ENCODE data around the gene TSGA10.
"Not testable (repeated sequence)": the region's sequence is repeated elsewhere in the genome, so short reads cannot be mapped to it uniquely, and the experiment has no call there.

The TSGA10 gene

DNA sequence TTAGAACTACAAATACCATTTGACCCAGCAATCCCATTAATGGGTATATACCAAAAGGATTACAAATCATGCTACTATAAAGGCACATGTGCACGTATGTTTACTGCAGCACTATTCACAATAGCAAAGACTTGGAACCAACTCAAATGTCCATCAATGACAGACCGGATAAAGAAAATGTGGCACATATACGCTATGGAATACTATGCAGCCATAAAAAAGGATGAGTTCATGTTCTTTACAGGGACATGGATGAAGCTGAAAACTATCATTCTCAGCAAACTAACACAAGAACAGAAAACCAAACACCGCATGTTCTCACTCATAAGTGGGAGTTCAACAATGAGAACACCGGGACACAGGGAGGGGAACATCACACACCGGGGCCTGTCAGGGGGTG, 105.6 kb downstream of the TSGA10 start:
- H2AFZ ChIP-seq (ENCODE audit: insufficient read depth, low read length, poor library complexity); H3K18ac ChIP-seq (ENCODE audit: low read length); H3K79me1 ChIP-seq (ENCODE audit: low read length); DNase-seq; H2BK5ac ChIP-seq (ENCODE audit: low read depth, low read length, poor library complexity); H3K9me3 ChIP-seq (ENCODE audit: insufficient read depth, low read depth, low read length); H3K4me2 ChIP-seq (ENCODE audit: low read length); H4K12ac ChIP-seq (ENCODE audit: low read depth, low read length); H2AK5ac ChIP-seq (ENCODE audit: low read length); H2BK12ac ChIP-seq (ENCODE audit: low read length); H3K36me3 ChIP-seq (ENCODE audit: control insufficient read depth in 1 of 2, insufficient read depth in 2 of 2, low read length in 2 of 2); H3K27ac ChIP-seq (ENCODE audit: low read depth, low read length); H3K79me2 ChIP-seq (ENCODE audit: control insufficient read depth, insufficient read depth, low read length, poor library complexity); H3K27me3 ChIP-seq (ENCODE audit: insufficient read depth, low read length); H3K9ac ChIP-seq (ENCODE audit: low read length); H3K4me1 ChIP-seq (ENCODE audit: control insufficient read depth in 1 of 2, insufficient read depth in 2 of 2, low read length in 2 of 2); H2BK120ac ChIP-seq (ENCODE audit: insufficient read depth, low read length, poor library complexity); H3K14ac ChIP-seq (ENCODE audit: low read length); H4K8ac ChIP-seq (ENCODE audit: low read depth, low read length); H4K91ac ChIP-seq (ENCODE audit: low read depth, low read length); H3K4ac ChIP-seq (ENCODE audit: low read depth, low read length); H3K23ac ChIP-seq (ENCODE audit: low read length); H3K4me3 ChIP-seq (ENCODE audit: low read depth, low read length): not testable (repeated sequence)
- no CpG with 5 or more reads among the region's 6 CpGs for WGBS (ENCODE audit: extremely low coverage, insufficient coverage, insufficient read length)

DNA sequence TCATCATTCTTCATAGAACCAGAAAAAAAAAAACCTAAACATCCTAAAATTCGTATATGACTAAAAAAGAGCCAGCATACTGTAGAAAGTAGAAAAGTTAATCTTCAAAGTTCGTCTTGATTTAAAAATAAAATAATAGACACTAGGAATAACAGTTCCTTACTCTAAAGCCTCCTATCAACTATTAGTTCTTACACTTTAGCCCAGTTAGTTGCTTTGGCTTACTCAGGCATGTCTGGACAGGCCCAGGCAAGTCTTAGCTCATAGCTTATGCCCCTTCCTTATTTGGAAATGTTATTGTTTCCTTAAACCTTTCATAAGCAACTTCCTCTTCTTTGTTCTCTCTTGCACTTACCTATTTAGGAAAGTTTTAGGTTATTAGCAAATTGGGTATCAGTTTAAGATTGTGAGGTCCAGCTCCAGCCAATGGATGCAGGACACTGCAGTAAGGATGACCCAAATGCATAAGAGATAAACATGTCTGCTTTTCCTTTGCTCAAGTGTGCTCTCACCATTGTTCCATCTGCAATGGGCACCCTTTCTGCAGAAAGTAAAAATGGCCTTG, 113.9 kb downstream of the TSGA10 start:
- H2AK5ac ChIP-seq (ENCODE audit: low read length); H3K4me2 ChIP-seq (ENCODE audit: low read length); H3K27ac ChIP-seq (ENCODE audit: low read depth, low read length); H2BK12ac ChIP-seq (ENCODE audit: low read length); DNase-seq; H2BK5ac ChIP-seq (ENCODE audit: low read depth, low read length, poor library complexity); H3K36me3 ChIP-seq (ENCODE audit: control insufficient read depth in 1 of 2, insufficient read depth in 2 of 2, low read length in 2 of 2); H4K8ac ChIP-seq (ENCODE audit: low read depth, low read length); H2AFZ ChIP-seq (ENCODE audit: insufficient read depth, low read length, poor library complexity); H3K4me1 ChIP-seq (ENCODE audit: control insufficient read depth in 1 of 2, insufficient read depth in 2 of 2, low read length in 2 of 2); H3K9me3 ChIP-seq (ENCODE audit: insufficient read depth, low read depth, low read length); H3K4me3 ChIP-seq (ENCODE audit: low read depth, low read length); H4K91ac ChIP-seq (ENCODE audit: low read depth, low read length); H3K14ac ChIP-seq (ENCODE audit: low read length); H3K9ac ChIP-seq (ENCODE audit: low read length); H3K27me3 ChIP-seq (ENCODE audit: insufficient read depth, low read length); H3K18ac ChIP-seq (ENCODE audit: low read length); H3K79me2 ChIP-seq (ENCODE audit: control insufficient read depth, insufficient read depth, low read length, poor library complexity); H4K12ac ChIP-seq (ENCODE audit: low read depth, low read length); H3K23ac ChIP-seq (ENCODE audit: low read length); H3K79me1 ChIP-seq (ENCODE audit: low read length); H2BK120ac ChIP-seq (ENCODE audit: insufficient read depth, low read length, poor library complexity); H3K4ac ChIP-seq (ENCODE audit: low read depth, low read length): not testable (repeated sequence)
- no CpG with 5 or more reads among the region's 2 CpGs for WGBS (ENCODE audit: extremely low coverage, insufficient coverage, insufficient read length)

DNA sequence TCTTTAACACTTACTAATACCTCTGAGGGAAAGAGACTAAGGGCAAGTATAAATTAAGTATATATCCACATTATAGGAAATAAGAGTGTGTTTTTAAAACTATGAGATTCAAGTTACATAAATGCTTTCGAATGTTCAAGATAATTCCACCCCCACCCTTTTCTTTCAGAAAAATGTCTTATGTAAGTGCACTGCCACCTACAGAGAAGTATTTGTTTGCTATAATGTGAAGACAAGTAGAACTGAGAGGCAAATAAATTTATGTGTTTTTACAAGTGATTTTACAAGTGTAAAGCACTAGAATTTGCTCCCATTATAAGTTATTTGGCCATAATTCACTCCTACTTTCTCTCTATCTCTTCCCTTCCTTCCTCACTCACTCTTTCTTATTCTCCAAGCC, 118.8 kb downstream of the TSGA10 start:
- H2AFZ ChIP-seq (ENCODE audit: insufficient read depth, low read length, poor library complexity), result no peak overlapping the region
- H2BK12ac ChIP-seq (ENCODE audit: low read length), result no peak overlapping the region
- no peaks in the 10 kb centered on the region for H3K4me1 ChIP-seq (ENCODE audit: control insufficient read depth in 1 of 2, insufficient read depth in 2 of 2, low read length in 2 of 2)
- no peak overlapping the region for H2BK120ac ChIP-seq (ENCODE audit: insufficient read depth, low read length, poor library complexity)
- no peak overlapping the region for H4K12ac ChIP-seq (ENCODE audit: low read depth, low read length)
- no peak overlapping the region for H3K18ac ChIP-seq (ENCODE audit: low read length)
- no peak overlapping the region for H4K91ac ChIP-seq (ENCODE audit: low read depth, low read length)
- H3K4ac ChIP-seq (ENCODE audit: low read depth, low read length), result no peak overlapping the region
- H3K79me1 ChIP-seq (ENCODE audit: low read length), result no peaks in the 10 kb centered on the region
- H2AK5ac ChIP-seq (ENCODE audit: low read length), result no peak overlapping the region
- no peak overlapping the region for H4K8ac ChIP-seq (ENCODE audit: low read depth, low read length)
- no peak overlapping the region for H3K4me3 ChIP-seq (ENCODE audit: low read depth, low read length)
- no peak for DNase-seq
- H3K9ac ChIP-seq (ENCODE audit: low read length), result no peak overlapping the region
- H3K27ac ChIP-seq (ENCODE audit: low read depth, low read length), result no peak overlapping the region
- no peaks in the 10 kb centered on the region for H3K27me3 ChIP-seq (ENCODE audit: insufficient read depth, low read length)
- H3K14ac ChIP-seq (ENCODE audit: low read length), result no peak overlapping the region
- no CpG with 5 or more reads among the region's 1 CpG for WGBS (ENCODE audit: extremely low coverage, insufficient coverage, insufficient read length)
- H3K36me3 ChIP-seq (ENCODE audit: control insufficient read depth in 1 of 2, insufficient read depth in 2 of 2, low read length in 2 of 2), result no peaks in the 10 kb centered on the region
- H3K79me2 ChIP-seq (ENCODE audit: control insufficient read depth, insufficient read depth, low read length, poor library complexity), result no peaks in the 10 kb centered on the region
- no peaks in the 10 kb centered on the region for H3K9me3 ChIP-seq (ENCODE audit: insufficient read depth, low read depth, low read length)
- no peak overlapping the region for H2BK5ac ChIP-seq (ENCODE audit: low read depth, low read length, poor library complexity)
- H3K23ac ChIP-seq (ENCODE audit: low read length), result no peak overlapping the region
- no peak overlapping the region for H3K4me2 ChIP-seq (ENCODE audit: low read length)

GRCh38 chr2:99032786-99033185, 122.0 kb downstream of the TSGA10 start:
- Histone ChIP-seq H3K4me1 (ENCODE audit: control insufficient read depth in 1 of 2, insufficient read depth in 2 of 2, low read length in 2 of 2) (no peaks in the 10 kb centered on the region), H3K23ac (ENCODE audit: low read length) (no peak overlapping the region), H4K8ac (ENCODE audit: low read depth, low read length) (no peak overlapping the region), H3K9me3 (ENCODE audit: insufficient read depth, low read depth, low read length) (no peaks in the 10 kb centered on the region), H3K4me2 (ENCODE audit: low read length) (no peak overlapping the region), H3K18ac (ENCODE audit: low read length) (no peak overlapping the region), H3K79me2 (ENCODE audit: control insufficient read depth, insufficient read depth, low read length, poor library complexity) (no peaks in the 10 kb centered on the region), H3K9ac (ENCODE audit: low read length) (no peak overlapping the region), H4K12ac (ENCODE audit: low read depth, low read length) (no peak overlapping the region), H2BK12ac (ENCODE audit: low read length) (no peak overlapping the region), H3K4me3 (ENCODE audit: low read depth, low read length) (no peak overlapping the region), H2AFZ (ENCODE audit: insufficient read depth, low read length, poor library complexity) (no peak overlapping the region), H3K14ac (ENCODE audit: low read length) (no peak overlapping the region), H3K36me3 (ENCODE audit: control insufficient read depth in 1 of 2, insufficient read depth in 2 of 2, low read length in 2 of 2) (no peaks in the 10 kb centered on the region), H3K79me1 (ENCODE audit: low read length) (no peaks in the 10 kb centered on the region), H4K91ac (ENCODE audit: low read depth, low read length) (no peak overlapping the region), H2BK120ac (ENCODE audit: insufficient read depth, low read length, poor library complexity) (no peak overlapping the region), H2AK5ac (ENCODE audit: low read length) (no peak overlapping the region), H3K27ac (ENCODE audit: low read depth, low read length) (no peak overlapping the region), H3K27me3 (ENCODE audit: insufficient read depth, low read length) (no peaks in the 10 kb centered on the region), H3K4ac (ENCODE audit: low read depth, low read length) (no peak overlapping the region), H2BK5ac (ENCODE audit: low read depth, low read length, poor library complexity) (no peak overlapping the region)
- WGBS (ENCODE audit: extremely low coverage, insufficient coverage, insufficient read length), result no CpG with 5 or more reads among the region's 6 CpGs
- peak in 1 of 2 donors; percentile 51 for DNase-seq
